Measurements from ENCODE around the gene SLC27A2.

DNA sequence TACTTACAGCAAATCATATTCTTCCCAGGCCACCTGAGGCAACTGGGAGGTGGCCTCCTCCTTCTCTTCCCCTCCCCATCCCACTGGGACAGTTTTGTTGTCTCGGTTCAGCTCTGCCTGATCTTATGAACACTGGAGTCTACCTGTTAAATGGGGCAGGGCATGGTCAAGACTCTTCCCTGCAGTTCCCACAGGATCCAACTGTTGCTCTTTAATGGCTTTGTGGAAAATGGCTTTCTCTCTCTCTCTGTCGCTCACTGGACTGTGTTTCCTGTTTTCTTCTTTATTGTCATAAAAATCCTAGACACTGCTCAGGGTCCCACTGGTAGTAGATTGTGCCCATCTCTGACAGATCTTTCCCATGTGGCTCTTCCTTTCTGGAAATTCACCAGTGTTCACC lies 40.2 kb downstream of the SLC27A2 start:
- TF ChIP-seq LARP7 (IDR thresholded peaks at IDR 0.05) (no peak), JUND (IDR thresholded peaks at IDR 0.05; ENCODE audit: low read depth, low read length) (no peak), NFYA (IDR thresholded peaks at IDR 0.05; ENCODE audit: borderline replicate concordance, low read depth, low read length) (no peak), EP300 (IDR thresholded peaks at IDR 0.05; ENCODE audit: borderline replicate concordance in 1 of 2, control insufficient read depth in 1 of 2, low read depth in 2 of 2, low read length in 2 of 2) (no peak), CEBPB (IDR thresholded peaks at IDR 0.05; ENCODE audit: borderline replicate concordance in 1 of 2, low read depth in 2 of 2, low read length in 2 of 2) (no peak)

All from GM12878 (cell line).